Measurements from ENCODE around the gene FUT7.

GRCh38 chr9:137030538-137031527 lies 1.1 kb downstream of the FUT7 start:
- TF ChIP-seq CTCF (IDR thresholded peaks at IDR 0.05): no peak
- TF ChIP-seq POLR2A (IDR thresholded peaks at IDR 0.05; ENCODE audit: low read depth): no peak

All from esophagus muscularis mucosa (tissue), 3 donors.